SK-N-SH treated with all-trans-retinoic acid at 6 μM for 48 hours (cell line): ENCODE results near the gene BLID.

Experiments
- ARNTL ChIP-seq: fragments of 450-650 bp; formaldehyde crosslinking; IDR thresholded peaks from 2 replicates; pipeline ENCODE4 v1.5.0; 2020; ENCODE audit warnings: low read depth, mild to moderate bottlenecking, moderate library complexity, borderline replicate concordance
- ISL1 ChIP-seq: fragments of 250-450 bp; sonication (Bioruptor Pico); IDR thresholded peaks from 2 replicates; pipeline ENCODE4 v2.1.2; 2022; ENCODE audit warnings: mild to moderate bottlenecking, moderate library complexity
- RARB ChIP-seq: fragments of 250-450 bp; sonication (Bioruptor Pico); IDR thresholded peaks from 2 replicates; pipeline ENCODE4 v1.8.0; 2021; ENCODE audit warnings: mild to moderate bottlenecking, moderate library complexity
- TCF4 ChIP-seq: fragments of 250-450 bp; sonication (Bioruptor Pico); IDR thresholded peaks from 2 replicates; pipeline ENCODE4 v1.8.0; 2021; ENCODE audit warnings: mild to moderate bottlenecking, moderate library complexity, borderline replicate concordance
- ZFP3 ChIP-seq: fragments of 250-450 bp; sonication (Bioruptor Pico); IDR thresholded peaks from 2 replicates; pipeline ENCODE4 v1.5.0; 2020; ENCODE audit warnings: mild to moderate bottlenecking, moderate library complexity
- ZFP30 ChIP-seq: fragments of 450-650 bp; formaldehyde crosslinking; IDR thresholded peaks from 2 replicates; pipeline ENCODE4 v1.5.0; 2022; ENCODE audit warnings: mild to moderate bottlenecking, moderate library complexity
- ZNF565 ChIP-seq: fragments of 450-650 bp; formaldehyde crosslinking; conservative IDR thresholded peaks from 2 replicates; pipeline ENCODE4 v1.5.0; 2020; ENCODE audit warnings: low read depth, mild to moderate bottlenecking, moderate library complexity
- ZNF70 ChIP-seq: fragments of 450-650 bp; formaldehyde crosslinking; IDR thresholded peaks from 2 replicates; pipeline ENCODE4 v1.5.0; 2020; ENCODE audit warnings: mild to moderate bottlenecking, moderate library complexity
- ZNF8 ChIP-seq: fragments of 450-650 bp; formaldehyde crosslinking; IDR thresholded peaks from 2 replicates; pipeline ENCODE4 v1.5.0; 2020; ENCODE audit warnings: mild to moderate bottlenecking, moderate library complexity
- TF ChIP-seq, protein P1 (sequence below): fragments of 250-450 bp; sonication (Bioruptor Pico); IDR thresholded peaks from 2 replicates; pipeline ENCODE4 v1.8.0; 2020; ENCODE audit warnings: mild to moderate bottlenecking, moderate library complexity, borderline replicate concordance
- TF ChIP-seq, protein P2 (sequence below): fragments of 250-450 bp; sonication (Bioruptor Pico); IDR thresholded peaks from 2 replicates; pipeline ENCODE4 v1.5.0; 2020; ENCODE audit warnings: mild to moderate bottlenecking, moderate library complexity
- TF ChIP-seq, protein P3 (sequence below): fragments of 250-450 bp; sonication (Bioruptor Pico); IDR thresholded peaks from 2 replicates; pipeline ENCODE4 v1.5.1; 2020; ENCODE audit warnings: low read depth, mild to moderate bottlenecking, moderate library complexity
- TF ChIP-seq, protein P4 (sequence below): fragments of 250-450 bp; sonication (Bioruptor Pico); IDR thresholded peaks from 2 replicates; pipeline ENCODE4 v1.8.0; 2021; ENCODE audit warnings: low read depth, mild to moderate bottlenecking, moderate library complexity, borderline replicate concordance

DNA sequence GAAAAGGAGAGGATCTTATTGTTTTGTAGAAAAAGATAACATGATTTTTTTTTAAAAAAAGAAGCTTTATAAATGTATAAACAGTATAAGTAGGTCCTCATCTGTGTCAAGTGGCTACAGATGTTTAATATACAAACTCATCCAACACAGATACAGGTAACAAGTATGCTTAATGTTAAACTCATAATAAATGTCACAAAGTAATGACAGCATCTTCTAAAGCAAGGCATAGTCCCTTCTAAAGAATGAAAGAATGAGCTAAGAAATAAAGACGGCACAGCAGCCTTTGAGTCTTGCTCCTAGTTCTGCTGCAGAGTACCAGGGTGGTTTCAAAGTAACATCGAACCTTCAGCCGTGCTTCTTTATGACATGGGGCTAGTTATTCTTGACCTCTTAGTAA lies 28.7 kb upstream of the BLID start:
- TF ChIP-seq, protein P1, sequence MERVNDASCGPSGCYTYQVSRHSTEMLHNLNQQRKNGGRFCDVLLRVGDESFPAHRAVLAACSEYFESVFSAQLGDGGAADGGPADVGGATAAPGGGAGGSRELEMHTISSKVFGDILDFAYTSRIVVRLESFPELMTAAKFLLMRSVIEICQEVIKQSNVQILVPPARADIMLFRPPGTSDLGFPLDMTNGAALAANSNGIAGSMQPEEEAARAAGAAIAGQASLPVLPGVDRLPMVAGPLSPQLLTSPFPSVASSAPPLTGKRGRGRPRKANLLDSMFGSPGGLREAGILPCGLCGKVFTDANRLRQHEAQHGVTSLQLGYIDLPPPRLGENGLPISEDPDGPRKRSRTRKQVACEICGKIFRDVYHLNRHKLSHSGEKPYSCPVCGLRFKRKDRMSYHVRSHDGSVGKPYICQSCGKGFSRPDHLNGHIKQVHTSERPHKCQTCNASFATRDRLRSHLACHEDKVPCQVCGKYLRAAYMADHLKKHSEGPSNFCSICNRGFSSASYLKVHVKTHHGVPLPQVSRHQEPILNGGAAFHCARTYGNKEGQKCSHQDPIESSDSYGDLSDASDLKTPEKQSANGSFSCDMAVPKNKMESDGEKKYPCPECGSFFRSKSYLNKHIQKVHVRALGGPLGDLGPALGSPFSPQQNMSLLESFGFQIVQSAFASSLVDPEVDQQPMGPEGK (CRISPR knock-in tag) = no peak
- TF ChIP-seq, protein P2, sequence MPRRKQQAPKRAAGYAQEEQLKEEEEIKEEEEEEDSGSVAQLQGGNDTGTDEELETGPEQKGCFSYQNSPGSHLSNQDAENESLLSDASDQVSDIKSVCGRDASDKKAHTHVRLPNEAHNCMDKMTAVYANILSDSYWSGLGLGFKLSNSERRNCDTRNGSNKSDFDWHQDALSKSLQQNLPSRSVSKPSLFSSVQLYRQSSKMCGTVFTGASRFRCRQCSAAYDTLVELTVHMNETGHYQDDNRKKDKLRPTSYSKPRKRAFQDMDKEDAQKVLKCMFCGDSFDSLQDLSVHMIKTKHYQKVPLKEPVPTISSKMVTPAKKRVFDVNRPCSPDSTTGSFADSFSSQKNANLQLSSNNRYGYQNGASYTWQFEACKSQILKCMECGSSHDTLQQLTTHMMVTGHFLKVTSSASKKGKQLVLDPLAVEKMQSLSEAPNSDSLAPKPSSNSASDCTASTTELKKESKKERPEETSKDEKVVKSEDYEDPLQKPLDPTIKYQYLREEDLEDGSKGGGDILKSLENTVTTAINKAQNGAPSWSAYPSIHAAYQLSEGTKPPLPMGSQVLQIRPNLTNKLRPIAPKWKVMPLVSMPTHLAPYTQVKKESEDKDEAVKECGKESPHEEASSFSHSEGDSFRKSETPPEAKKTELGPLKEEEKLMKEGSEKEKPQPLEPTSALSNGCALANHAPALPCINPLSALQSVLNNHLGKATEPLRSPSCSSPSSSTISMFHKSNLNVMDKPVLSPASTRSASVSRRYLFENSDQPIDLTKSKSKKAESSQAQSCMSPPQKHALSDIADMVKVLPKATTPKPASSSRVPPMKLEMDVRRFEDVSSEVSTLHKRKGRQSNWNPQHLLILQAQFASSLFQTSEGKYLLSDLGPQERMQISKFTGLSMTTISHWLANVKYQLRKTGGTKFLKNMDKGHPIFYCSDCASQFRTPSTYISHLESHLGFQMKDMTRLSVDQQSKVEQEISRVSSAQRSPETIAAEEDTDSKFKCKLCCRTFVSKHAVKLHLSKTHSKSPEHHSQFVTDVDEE (CRISPR knock-in tag) = no peak
- TF ChIP-seq ARNTL (no peak), ZNF8 (CRISPR knock-in tag) (no peak), ZNF565 (CRISPR knock-in tag) (no peak), ZFP3 (CRISPR knock-in tag) (no peak), RARB (CRISPR knock-in tag) (no peak), ZNF70 (CRISPR knock-in tag) (no peak), TCF4 (CRISPR knock-in tag) (no peak), ISL1 (CRISPR knock-in tag) (no peak), ZFP30 (no peak)
- TF ChIP-seq, protein P3, sequence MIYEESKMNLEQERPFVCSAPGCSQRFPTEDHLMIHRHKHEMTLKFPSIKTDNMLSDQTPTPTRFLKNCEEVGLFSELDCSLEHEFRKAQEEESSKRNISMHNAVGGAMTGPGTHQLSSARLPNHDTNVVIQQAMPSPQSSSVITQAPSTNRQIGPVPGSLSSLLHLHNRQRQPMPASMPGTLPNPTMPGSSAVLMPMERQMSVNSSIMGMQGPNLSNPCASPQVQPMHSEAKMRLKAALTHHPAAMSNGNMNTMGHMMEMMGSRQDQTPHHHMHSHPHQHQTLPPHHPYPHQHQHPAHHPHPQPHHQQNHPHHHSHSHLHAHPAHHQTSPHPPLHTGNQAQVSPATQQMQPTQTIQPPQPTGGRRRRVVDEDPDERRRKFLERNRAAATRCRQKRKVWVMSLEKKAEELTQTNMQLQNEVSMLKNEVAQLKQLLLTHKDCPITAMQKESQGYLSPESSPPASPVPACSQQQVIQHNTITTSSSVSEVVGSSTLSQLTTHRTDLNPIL (CRISPR knock-in tag) = no peak
- TF ChIP-seq, protein P4, sequence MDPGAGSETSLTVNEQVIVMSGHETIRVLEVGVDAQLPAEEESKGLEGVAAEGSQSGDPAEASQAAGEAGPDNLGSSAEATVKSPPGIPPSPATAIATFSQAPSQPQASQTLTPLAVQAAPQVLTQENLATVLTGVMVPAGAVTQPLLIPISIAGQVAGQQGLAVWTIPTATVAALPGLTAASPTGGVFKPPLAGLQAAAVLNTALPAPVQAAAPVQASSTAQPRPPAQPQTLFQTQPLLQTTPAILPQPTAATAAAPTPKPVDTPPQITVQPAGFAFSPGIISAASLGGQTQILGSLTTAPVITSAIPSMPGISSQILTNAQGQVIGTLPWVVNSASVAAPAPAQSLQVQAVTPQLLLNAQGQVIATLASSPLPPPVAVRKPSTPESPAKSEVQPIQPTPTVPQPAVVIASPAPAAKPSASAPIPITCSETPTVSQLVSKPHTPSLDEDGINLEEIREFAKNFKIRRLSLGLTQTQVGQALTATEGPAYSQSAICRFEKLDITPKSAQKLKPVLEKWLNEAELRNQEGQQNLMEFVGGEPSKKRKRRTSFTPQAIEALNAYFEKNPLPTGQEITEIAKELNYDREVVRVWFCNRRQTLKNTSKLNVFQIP (CRISPR knock-in tag) = no peak
